ENCODE measurements around the gene SLK.

The SLK gene

DNA sequence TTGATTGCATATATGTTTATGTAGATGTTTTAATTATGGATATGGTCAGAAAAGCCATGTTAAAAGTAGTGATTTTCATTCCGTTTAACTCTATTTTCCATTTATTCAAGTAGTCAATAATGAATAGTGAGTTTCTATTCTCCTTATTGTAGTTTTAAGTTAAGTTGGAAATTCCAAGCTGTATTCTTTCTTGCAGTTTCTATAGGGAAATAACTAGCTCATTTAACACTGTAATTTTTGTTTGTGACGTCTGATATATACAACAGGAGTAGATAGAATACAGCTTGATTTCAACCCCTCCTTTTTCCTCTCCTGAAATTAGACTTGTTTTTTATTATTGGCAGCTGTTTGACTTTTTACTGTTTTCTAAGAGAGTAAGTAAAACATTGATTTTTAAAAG is 47.2 kb downstream of the SLK start:
- Histone ChIP-seq H3K9me3 (ENCODE audit: control insufficient read depth, insufficient read depth, low read length) (no peaks in the 10 kb centered on the region), H3K27ac (ENCODE audit: low read length) (no peak overlapping the region), H3K4me1 (ENCODE audit: control insufficient read depth, insufficient read depth, low read length) (0 out of 2 replicates have a peak, but pooled peaks cover 2% of the 10 kb centered on the region), H3K27me3 (ENCODE audit: control insufficient read depth, insufficient read depth, low read length) (no peaks in the 10 kb centered on the region), H3K36me3 (ENCODE audit: control insufficient read depth, insufficient read depth, low read length) (no peaks in the 10 kb centered on the region), H3K4me3 (ENCODE audit: low read length) (no peak overlapping the region)
- DNase-seq (ENCODE audit: low read depth, low spot score): no peak
- WGBS (ENCODE audit: insufficient coverage, insufficient read length): no CpG with 5 or more reads among the region's 2 CpGs

GRCh38 chr10:104016661-104017060 is 49.7 kb downstream of the SLK start:
- Histone ChIP-seq H3K4me3 (ENCODE audit: low read length) (no peak overlapping the region), H3K27ac (ENCODE audit: low read length) (no peak overlapping the region), H3K9me3 (ENCODE audit: control insufficient read depth, insufficient read depth, low read length) (no peaks in the 10 kb centered on the region), H3K36me3 (ENCODE audit: control insufficient read depth, insufficient read depth, low read length) (no peaks in the 10 kb centered on the region), H3K4me1 (ENCODE audit: control insufficient read depth, insufficient read depth, low read length) (0 out of 2 replicates have a peak, but pooled peaks cover 2% of the 10 kb centered on the region), H3K27me3 (ENCODE audit: control insufficient read depth, insufficient read depth, low read length) (no peaks in the 10 kb centered on the region)
- WGBS (ENCODE audit: insufficient coverage, insufficient read length): no CpG with 5 or more reads among the region's 1 CpG
- DNase-seq (ENCODE audit: low read depth, low spot score): no peak

- no peak overlapping the region for H3K27ac ChIP-seq (ENCODE audit: low read length)
- no peaks in the 10 kb centered on the region for H3K27me3 ChIP-seq (ENCODE audit: control insufficient read depth, insufficient read depth, low read length)
- 100% methylated on average over 2 of the region's 6 CpGs for WGBS (ENCODE audit: insufficient coverage, insufficient read length)
- no peaks in the 10 kb centered on the region for H3K36me3 ChIP-seq (ENCODE audit: control insufficient read depth, insufficient read depth, low read length)
- 0 out of 2 replicates have a peak, but pooled peaks cover 2% of the 10 kb centered on the region for H3K4me1 ChIP-seq (ENCODE audit: control insufficient read depth, insufficient read depth, low read length)
- H3K4me3 ChIP-seq (ENCODE audit: low read length): no peak overlapping the region
- H3K9me3 ChIP-seq (ENCODE audit: control insufficient read depth, insufficient read depth, low read length): no peaks in the 10 kb centered on the region
- no peak for DNase-seq (ENCODE audit: low read depth, low spot score)
Observed at GRCh38 chr10:104018471-104018870, 51.5 kb downstream of the SLK start.

GRCh38 chr10:104020020-104020419 is 53.1 kb downstream of the SLK start:
- Histone ChIP-seq H3K27ac (ENCODE audit: low read length) (no peak overlapping the region), H3K9me3 (ENCODE audit: control insufficient read depth, insufficient read depth, low read length) (no peaks in the 10 kb centered on the region), H3K27me3 (ENCODE audit: control insufficient read depth, insufficient read depth, low read length) (no peaks in the 10 kb centered on the region), H3K36me3 (ENCODE audit: control insufficient read depth, insufficient read depth, low read length) (no peaks in the 10 kb centered on the region), H3K4me1 (ENCODE audit: control insufficient read depth, insufficient read depth, low read length) (0 out of 2 replicates have a peak, but pooled peaks cover 2% of the 10 kb centered on the region), H3K4me3 (ENCODE audit: low read length) (no peak overlapping the region)
- no peak for DNase-seq (ENCODE audit: low read depth, low spot score)
- WGBS (ENCODE audit: insufficient coverage, insufficient read length): no CpG with 5 or more reads among the region's 1 CpG

- Histone ChIP-seq H3K27ac (ENCODE audit: low read length) (no peak overlapping the region), H3K36me3 (ENCODE audit: control insufficient read depth, insufficient read depth, low read length) (no peaks in the 10 kb centered on the region)
Observed at GRCh38 chr10:104021246-104021645, 54.3 kb downstream of the SLK start.

GRCh38 chr10:104022026-104022425 is 55.1 kb downstream of the SLK start:
- H3K4me1 ChIP-seq (ENCODE audit: control insufficient read depth, insufficient read depth, low read length): no peaks in the 10 kb centered on the region
- H3K27me3 ChIP-seq (ENCODE audit: control insufficient read depth, insufficient read depth, low read length): no peaks in the 10 kb centered on the region
- WGBS (ENCODE audit: insufficient coverage, insufficient read length): 100% methylated on average over 3 of the region's 5 CpGs
- no peaks in the 10 kb centered on the region for H3K36me3 ChIP-seq (ENCODE audit: control insufficient read depth, insufficient read depth, low read length)
- no peaks in the 10 kb centered on the region for H3K9me3 ChIP-seq (ENCODE audit: control insufficient read depth, insufficient read depth, low read length)
- no peak overlapping the region for H3K27ac ChIP-seq (ENCODE audit: low read length)
- no peak overlapping the region for H3K4me3 ChIP-seq (ENCODE audit: low read length)
- DNase-seq (ENCODE audit: low read depth, low spot score): no peak

More at GRCh38 chr10:104021246-104021645, 54.3 kb downstream of the SLK start:
- Histone ChIP-seq H3K9me3 (ENCODE audit: control insufficient read depth, insufficient read depth, low read length) (no peaks in the 10 kb centered on the region), H3K27me3 (ENCODE audit: control insufficient read depth, insufficient read depth, low read length) (no peaks in the 10 kb centered on the region), H3K4me3 (ENCODE audit: low read length) (no peak overlapping the region), H3K4me1 (ENCODE audit: control insufficient read depth, insufficient read depth, low read length) (0 out of 2 replicates have a peak, but pooled peaks cover 2% of the 10 kb centered on the region)
- no peak for DNase-seq (ENCODE audit: low read depth, low spot score)
- no CpG with 5 or more reads among the region's 1 CpG for WGBS (ENCODE audit: insufficient coverage, insufficient read length)

DNA sequence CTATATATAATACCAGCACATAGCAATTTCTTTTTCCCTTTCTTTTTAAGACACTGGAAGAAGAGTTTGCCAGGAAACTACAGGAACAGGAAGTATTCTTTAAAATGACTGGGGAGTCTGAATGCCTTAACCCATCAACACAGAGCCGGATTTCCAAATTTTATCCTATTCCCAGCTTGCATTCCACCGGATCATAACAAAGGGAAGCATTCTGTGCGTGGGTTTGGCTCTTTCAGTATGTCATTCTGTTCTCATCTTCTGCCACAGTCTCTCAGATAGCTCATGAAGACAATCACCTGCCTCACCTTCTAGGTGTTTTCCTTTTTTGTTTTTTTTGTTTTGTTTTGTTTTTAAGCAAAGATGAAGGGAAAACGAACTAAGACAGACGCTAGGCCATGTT is 58.6 kb downstream of the SLK start:
- Histone ChIP-seq H3K4me1 (ENCODE audit: control insufficient read depth, insufficient read depth, low read length) (no peaks in the 10 kb centered on the region), H3K9me3 (ENCODE audit: control insufficient read depth, insufficient read depth, low read length) (no peaks in the 10 kb centered on the region), H3K36me3 (ENCODE audit: control insufficient read depth, insufficient read depth, low read length) (no peaks in the 10 kb centered on the region), H3K27me3 (ENCODE audit: control insufficient read depth, insufficient read depth, low read length) (no peaks in the 10 kb centered on the region), H3K27ac (ENCODE audit: low read length) (no peak overlapping the region), H3K4me3 (ENCODE audit: low read length) (no peak overlapping the region)
- DNase-seq (ENCODE audit: low read depth, low spot score): no peak
- no CpG with 5 or more reads among the region's 5 CpGs for WGBS (ENCODE audit: insufficient coverage, insufficient read length)

DNA sequence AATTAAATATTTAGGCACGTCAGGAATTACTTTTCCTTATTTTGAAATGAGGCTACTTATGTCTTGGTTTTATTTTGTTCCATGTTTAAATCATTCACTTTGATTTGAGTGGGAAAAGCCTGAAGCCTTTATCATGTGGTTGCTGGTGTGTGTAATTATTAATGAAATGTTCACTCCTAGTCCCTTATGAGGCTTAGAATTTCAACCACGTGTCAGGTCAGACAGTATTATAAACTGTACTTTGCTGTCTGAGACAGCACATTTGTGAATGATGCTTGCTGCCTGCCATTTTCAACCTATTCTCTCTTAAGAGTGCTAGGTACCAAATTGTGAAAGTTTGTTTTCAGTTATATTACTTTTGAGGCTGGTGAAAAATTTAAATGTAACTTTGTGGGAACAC is 59.8 kb downstream of the SLK start:
- Histone ChIP-seq H3K27me3 (ENCODE audit: control insufficient read depth, insufficient read depth, low read length) (no peaks in the 10 kb centered on the region), H3K27ac (ENCODE audit: low read length) (no peak overlapping the region), H3K9me3 (ENCODE audit: control insufficient read depth, insufficient read depth, low read length) (no peaks in the 10 kb centered on the region), H3K36me3 (ENCODE audit: control insufficient read depth, insufficient read depth, low read length) (no peaks in the 10 kb centered on the region), H3K4me1 (ENCODE audit: control insufficient read depth, insufficient read depth, low read length) (0 out of 2 replicates have a peak, but pooled peaks cover 2% of the 10 kb centered on the region), H3K4me3 (ENCODE audit: low read length) (no peak overlapping the region)
- no CpG with 5 or more reads among the region's 2 CpGs for WGBS (ENCODE audit: insufficient coverage, insufficient read length)
- DNase-seq (ENCODE audit: low read depth, low spot score): no peak

- no peak overlapping the region for H3K4me3 ChIP-seq (ENCODE audit: low read length)
- no peak overlapping the region for H3K27ac ChIP-seq (ENCODE audit: low read length)
- no peaks in the 10 kb centered on the region for H3K27me3 ChIP-seq (ENCODE audit: control insufficient read depth, insufficient read depth, low read length)
- WGBS (ENCODE audit: insufficient coverage, insufficient read length): no CpG with 5 or more reads among the region's 6 CpGs
- peaks cover 5% of the 10 kb centered on the region; the same call in 1 of the 2 replicates for H3K4me1 ChIP-seq (ENCODE audit: control insufficient read depth, insufficient read depth, low read length)
- no peaks in the 10 kb centered on the region for H3K9me3 ChIP-seq (ENCODE audit: control insufficient read depth, insufficient read depth, low read length)
- no peaks in the 10 kb centered on the region for H3K36me3 ChIP-seq (ENCODE audit: control insufficient read depth, insufficient read depth, low read length)
- peak; percentile 27 for DNase-seq (ENCODE audit: low read depth, low spot score)
Observed at GRCh38 chr10:104028146-104028545, 61.2 kb downstream of the SLK start.

DNA sequence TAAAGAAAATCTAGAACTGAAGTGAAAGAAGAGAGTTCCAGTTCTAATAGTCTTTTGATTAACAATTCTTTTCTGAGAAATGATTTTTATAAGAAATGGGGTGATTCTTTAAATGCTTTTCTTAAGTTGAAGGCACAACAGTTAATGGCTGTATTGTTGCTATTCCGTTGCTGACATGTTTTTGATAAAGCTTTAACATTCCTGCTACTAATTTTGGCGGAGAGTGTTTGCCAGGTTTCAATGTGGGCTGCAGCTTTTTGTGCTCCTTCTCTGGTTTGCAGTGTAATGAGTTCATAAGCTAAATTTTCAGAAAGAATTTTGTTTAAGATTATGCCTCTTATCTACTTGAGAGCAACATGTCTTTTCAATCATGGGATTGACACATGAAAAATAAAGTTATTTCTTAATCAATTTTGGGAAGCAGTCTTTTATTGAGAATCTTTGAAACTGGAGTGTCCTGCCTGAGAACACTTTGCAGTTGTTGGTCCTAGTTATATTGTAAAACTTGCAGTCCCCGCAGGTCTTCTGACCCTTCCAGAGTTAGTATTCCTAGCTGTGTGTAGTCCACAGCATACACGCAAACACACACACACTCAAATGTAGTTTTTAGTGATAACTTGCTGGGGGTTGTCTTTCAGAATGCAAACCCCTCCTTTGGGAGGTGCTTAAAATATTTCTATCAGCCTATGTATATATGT is 62.0 kb downstream of the SLK start:
- no CpG with 5 or more reads among the region's 4 CpGs for WGBS (ENCODE audit: insufficient coverage, insufficient read length)
- Histone ChIP-seq H3K27ac (ENCODE audit: low read length) (no peak overlapping the region), H3K4me3 (ENCODE audit: low read length) (no peak overlapping the region), H3K9me3 (ENCODE audit: control insufficient read depth, insufficient read depth, low read length) (no peaks in the 10 kb centered on the region), H3K27me3 (ENCODE audit: control insufficient read depth, insufficient read depth, low read length) (no peaks in the 10 kb centered on the region), H3K4me1 (ENCODE audit: control insufficient read depth, insufficient read depth, low read length) (peaks cover 7% of the 10 kb centered on the region), H3K36me3 (ENCODE audit: control insufficient read depth, insufficient read depth, low read length) (no peaks in the 10 kb centered on the region)
- no peak for DNase-seq (ENCODE audit: low read depth, low spot score)

DNA sequence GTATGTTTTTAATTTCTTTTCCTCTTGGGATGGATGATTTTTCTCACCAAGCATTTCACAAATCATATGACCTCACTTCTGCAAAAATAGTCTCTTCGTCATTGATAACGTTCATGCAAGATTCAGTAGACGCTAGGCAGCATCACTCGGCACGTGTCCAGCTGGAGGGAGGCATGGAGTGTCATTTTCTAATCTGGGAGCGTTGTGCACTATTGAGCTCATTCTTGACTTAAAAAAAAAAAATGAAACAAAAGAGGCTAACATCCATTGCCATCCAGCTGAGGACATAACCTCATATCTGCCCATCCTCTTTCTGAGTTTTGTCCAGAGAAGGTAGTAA is 62.6 kb downstream of the SLK start:
- Histone ChIP-seq H3K4me1 (ENCODE audit: control insufficient read depth, insufficient read depth, low read length) (peaks cover 7% of the 10 kb centered on the region), H3K9me3 (ENCODE audit: control insufficient read depth, insufficient read depth, low read length) (no peaks in the 10 kb centered on the region), H3K27me3 (ENCODE audit: control insufficient read depth, insufficient read depth, low read length) (no peaks in the 10 kb centered on the region), H3K27ac (ENCODE audit: low read length) (no peak overlapping the region), H3K36me3 (ENCODE audit: control insufficient read depth, insufficient read depth, low read length) (no peaks in the 10 kb centered on the region), H3K4me3 (ENCODE audit: low read length) (no peak overlapping the region)
- no peak for DNase-seq (ENCODE audit: low read depth, low spot score)
- WGBS (ENCODE audit: insufficient coverage, insufficient read length): no CpG with 5 or more reads among the region's 6 CpGs

All from iPS DF 6.9 (cell line).